WTC11 (cell line): ENCODE measurements around the gene CMKLR1. TPM values are rescaled to one million over a fixed set of nuclear protein-coding genes. Genes with fewer than 3 reads are reported as not detected.

Experiments
- ATAC-seq: fragments of 200-7000 bp; cut with Tn5 transposase; 2 replicates; pipeline ENCODE4 v1.10.0; 2021; ENCODE audit warnings: mild to moderate bottlenecking, moderate library complexity
- CTCF ChIA-PET: fragments of 300-600 bp; sonication (Branson Sonifier 250); formaldehyde crosslinking; loops from one replicate; lab custom pipeline; 2021; ENCODE audit warnings: antibody characterized with exemption; lab: Charles Lee
- POLR2A ChIA-PET: fragments of 350-600 bp; sonication (Branson Sonifier 250); formaldehyde crosslinking; loops from one replicate; lab custom pipeline; 2021; ENCODE audit warnings: antibody characterized with exemption; lab: Charles Lee
- DNase-seq: peaks from one replicate; pipeline ENCODE4 v3.0.0; 2021; ENCODE audit warnings: low spot score
- H3K27ac Mint-ChIP-seq: 2 replicates; pipeline ENCODE4 v1.8.0; 2021; ENCODE audit warnings: mixed read lengths
- H3K27me3 Mint-ChIP-seq: 2 replicates; pipeline ENCODE4 v1.8.0; 2021; ENCODE audit warnings: low read depth, mild to moderate bottlenecking, moderate library complexity, mixed read lengths
- H3K36me3 Mint-ChIP-seq: 2 replicates; pipeline ENCODE4 v1.8.0; 2021; ENCODE audit warnings: mixed read lengths
- H3K4me1 Mint-ChIP-seq: 2 replicates; pipeline ENCODE4 v1.8.0; 2022; ENCODE audit warnings: mixed read lengths
- H3K4me3 Mint-ChIP-seq: 2 replicates; pipeline ENCODE4 v1.8.0; 2021; ENCODE audit warnings: mild to moderate bottlenecking, moderate library complexity, mixed read lengths
- H3K9me3 Mint-ChIP-seq: 2 replicates; pipeline ENCODE4 v1.8.0; 2021; ENCODE audit warnings: mixed read lengths
- CTCF ChIP-seq: fragments of 200-600 bp; IDR thresholded peaks from 2 replicates; pipeline ENCODE4 v1.8.0; 2022; ENCODE audit warnings: antibody characterized with exemption
- E2F1 ChIP-seq: sonication (generic); formaldehyde crosslinking; IDR thresholded peaks from 2 replicates; pipeline ENCODE4 v1.8.0; 2022; ENCODE audit warnings: mild to moderate bottlenecking, missing genetic modification reagents
- ESRRA ChIP-seq: sonication (generic); formaldehyde crosslinking; IDR thresholded peaks from 2 replicates; pipeline ENCODE4 v1.8.1; 2022; ENCODE audit warnings: mild to moderate bottlenecking, missing genetic modification reagents, borderline replicate concordance
- ETV6 ChIP-seq: sonication (generic); formaldehyde crosslinking; IDR thresholded peaks from 2 replicates; pipeline ENCODE4 v1.8.1; 2022; ENCODE audit warnings: mild to moderate bottlenecking, missing genetic modification reagents
- FOXJ3 ChIP-seq: sonication (generic); formaldehyde crosslinking; IDR thresholded peaks from 2 replicates; pipeline ENCODE4 v1.9.0; 2021; ENCODE audit warnings: missing genetic modification reagents, mild to moderate bottlenecking, borderline replicate concordance
- HMGA2 ChIP-seq: fragments of 250-450 bp; sonication (Bioruptor Pico); IDR thresholded peaks from 2 replicates; pipeline ENCODE4 v1.4.0; 2021; ENCODE audit warnings: mild to moderate bottlenecking, moderate library complexity
- MXD4 ChIP-seq: fragments of 250-450 bp; sonication (Bioruptor Pico); IDR thresholded peaks from 2 replicates; pipeline ENCODE4 v1.8.0; 2021; ENCODE audit warnings: mild to moderate bottlenecking, moderate library complexity, borderline replicate concordance
- NR1H2 ChIP-seq: sonication (generic); formaldehyde crosslinking; IDR thresholded peaks from 2 replicates; pipeline ENCODE4 v1.9.0; 2021; ENCODE audit warnings: mild to moderate bottlenecking, moderate library complexity, missing genetic modification reagents
- NR2C2 ChIP-seq: sonication (generic); formaldehyde crosslinking; IDR thresholded peaks from 2 replicates; pipeline ENCODE4 v1.8.0; 2022; ENCODE audit warnings: mild to moderate bottlenecking, missing genetic modification reagents
- NR3C1 ChIP-seq: sonication (generic); formaldehyde crosslinking; conservative IDR thresholded peaks from 2 replicates; pipeline ENCODE4 v1.8.1; 2023; ENCODE audit warnings: low read depth, mild to moderate bottlenecking, missing genetic modification reagents
- TP53 ChIP-seq: sonication (generic); formaldehyde crosslinking; IDR thresholded peaks from 2 replicates; pipeline ENCODE4 v1.8.1; 2023; ENCODE audit warnings: mild to moderate bottlenecking, missing genetic modification reagents
- ZNF512 ChIP-seq: sonication (generic); formaldehyde crosslinking; IDR thresholded peaks from 2 replicates; pipeline ENCODE4 v1.8.1; 2022; ENCODE audit warnings: missing genetic modification reagents, borderline replicate concordance
- ZNF671 ChIP-seq: fragments of 250-450 bp; sonication (Bioruptor Pico); IDR thresholded peaks from 2 replicates; pipeline ENCODE4 v1.8.0; 2021; ENCODE audit warnings: mild to moderate bottlenecking
- total RNA-seq: library from RNA; stranded (reverse); gene quantifications from 3 replicates; pipeline ENCODE4 v1.2.3, GENCODE V29; 2021
- TF ChIP-seq, protein P1 (sequence below): sonication (generic); formaldehyde crosslinking; IDR thresholded peaks from 2 replicates; pipeline ENCODE4 v1.8.1; 2023; ENCODE audit warnings: mild to moderate bottlenecking, missing genetic modification reagents, borderline replicate concordance

Gene CMKLR1
- total RNA-seq, 1 experiment from 2014 or later, result 1.6 TPM

DNA sequence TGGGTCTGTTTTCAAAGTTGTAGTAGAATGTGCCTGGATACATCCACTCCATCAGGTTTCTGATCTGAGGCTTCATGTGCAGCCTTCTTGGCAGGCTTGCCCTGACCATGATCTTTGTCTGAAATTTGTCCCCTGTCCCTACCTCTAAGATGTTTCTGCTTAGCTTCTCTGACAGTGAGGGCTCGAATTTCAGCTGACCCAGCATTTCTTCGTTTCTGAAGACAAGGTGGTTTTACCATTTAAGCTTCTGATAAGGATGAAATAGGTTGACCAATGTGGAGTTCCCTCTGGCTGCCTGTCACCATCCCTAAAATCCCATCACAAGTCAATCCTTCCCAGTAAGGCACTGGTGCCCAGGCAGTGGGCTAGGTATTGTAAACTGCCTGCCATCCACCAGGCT, 57.0 kb downstream of the CMKLR1 start:
- Mint-ChIP-seq H3K9me3 (peaks cover 7% of the 10 kb centered on the region; the same call in 1 of the 2 replicates), H3K27me3 (no peaks in the 10 kb centered on the region), H3K36me3 (no peaks in the 10 kb centered on the region), H3K4me1 (peaks cover 44% of the 10 kb centered on the region), H3K27ac (no peak overlapping the region), H3K4me3 (no peak overlapping the region)
- TF ChIP-seq HMGA2 (CRISPR knock-in tag) (no peak), E2F1 (CRISPR knock-in tag) (no peak), FOXJ3 (no peak), TP53 (CRISPR knock-in tag) (no peak), NR1H2 (CRISPR knock-in tag) (no peak), NR2C2 (CRISPR knock-in tag) (no peak), ESRRA (CRISPR knock-in tag) (no peak)
- TF ChIP-seq, protein P1, sequence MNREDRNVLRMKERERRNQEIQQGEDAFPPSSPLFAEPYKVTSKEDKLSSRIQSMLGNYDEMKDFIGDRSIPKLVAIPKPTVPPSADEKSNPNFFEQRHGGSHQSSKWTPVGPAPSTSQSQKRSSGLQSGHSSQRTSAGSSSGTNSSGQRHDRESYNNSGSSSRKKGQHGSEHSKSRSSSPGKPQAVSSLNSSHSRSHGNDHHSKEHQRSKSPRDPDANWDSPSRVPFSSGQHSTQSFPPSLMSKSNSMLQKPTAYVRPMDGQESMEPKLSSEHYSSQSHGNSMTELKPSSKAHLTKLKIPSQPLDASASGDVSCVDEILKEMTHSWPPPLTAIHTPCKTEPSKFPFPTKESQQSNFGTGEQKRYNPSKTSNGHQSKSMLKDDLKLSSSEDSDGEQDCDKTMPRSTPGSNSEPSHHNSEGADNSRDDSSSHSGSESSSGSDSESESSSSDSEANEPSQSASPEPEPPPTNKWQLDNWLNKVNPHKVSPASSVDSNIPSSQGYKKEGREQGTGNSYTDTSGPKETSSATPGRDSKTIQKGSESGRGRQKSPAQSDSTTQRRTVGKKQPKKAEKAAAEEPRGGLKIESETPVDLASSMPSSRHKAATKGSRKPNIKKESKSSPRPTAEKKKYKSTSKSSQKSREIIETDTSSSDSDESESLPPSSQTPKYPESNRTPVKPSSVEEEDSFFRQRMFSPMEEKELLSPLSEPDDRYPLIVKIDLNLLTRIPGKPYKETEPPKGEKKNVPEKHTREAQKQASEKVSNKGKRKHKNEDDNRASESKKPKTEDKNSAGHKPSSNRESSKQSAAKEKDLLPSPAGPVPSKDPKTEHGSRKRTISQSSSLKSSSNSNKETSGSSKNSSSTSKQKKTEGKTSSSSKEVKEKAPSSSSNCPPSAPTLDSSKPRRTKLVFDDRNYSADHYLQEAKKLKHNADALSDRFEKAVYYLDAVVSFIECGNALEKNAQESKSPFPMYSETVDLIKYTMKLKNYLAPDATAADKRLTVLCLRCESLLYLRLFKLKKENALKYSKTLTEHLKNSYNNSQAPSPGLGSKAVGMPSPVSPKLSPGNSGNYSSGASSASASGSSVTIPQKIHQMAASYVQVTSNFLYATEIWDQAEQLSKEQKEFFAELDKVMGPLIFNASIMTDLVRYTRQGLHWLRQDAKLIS (CRISPR knock-in tag), result no peak
- ChIA-PET CTCF (no interaction called here), POLR2A (no interaction called here)
- no peak for DNase-seq
- ATAC-seq, result no peak

- H3K27me3 Mint-ChIP-seq, result peaks cover 3% of the 10 kb centered on the region; the same call in 1 of the 2 replicates
- CTCF ChIA-PET, result no interaction called here
These were observed 61.5 kb downstream of the CMKLR1 start for GRCh38 chr12:108277613-108278012.

More at GRCh38 chr12:108277613-108278012, 61.5 kb downstream of the CMKLR1 start:
- ATAC-seq, result no peak
- peaks cover 13% of the 10 kb centered on the region for H3K9me3 Mint-ChIP-seq
- no peaks in the 10 kb centered on the region for H3K36me3 Mint-ChIP-seq
- peaks cover 15% of the 10 kb centered on the region for H3K4me1 Mint-ChIP-seq
- POLR2A ChIA-PET, result no interaction called here
- H3K4me3 Mint-ChIP-seq, result no peak overlapping the region
- H3K27ac Mint-ChIP-seq, result no peak overlapping the region
- TF ChIP-seq NR3C1 (CRISPR knock-in tag), result no peak
- no peak for TF ChIP-seq CTCF
- TF ChIP-seq ETV6 (CRISPR knock-in tag), result no peak
- TF ChIP-seq MXD4 (CRISPR knock-in tag), result no peak
- TF ChIP-seq ZNF671, result no peak
- 0 out of 2 replicates have a peak, but pooled peaks have one; percentile 28 for TF ChIP-seq ZNF512 (CRISPR knock-in tag)
- DNase-seq, result no peak
